ENCODE measurements around the gene CSNK1G3. TPM values are rescaled to one million over a fixed set of nuclear protein-coding genes. Genes with fewer than 3 reads are reported as not detected.

Gene CSNK1G3
- total and polyA plus RNA-seq, 2 of the 4 experiments (the other 2 are of a cell fraction), result 16.4 to 26.2 TPM

DNA sequence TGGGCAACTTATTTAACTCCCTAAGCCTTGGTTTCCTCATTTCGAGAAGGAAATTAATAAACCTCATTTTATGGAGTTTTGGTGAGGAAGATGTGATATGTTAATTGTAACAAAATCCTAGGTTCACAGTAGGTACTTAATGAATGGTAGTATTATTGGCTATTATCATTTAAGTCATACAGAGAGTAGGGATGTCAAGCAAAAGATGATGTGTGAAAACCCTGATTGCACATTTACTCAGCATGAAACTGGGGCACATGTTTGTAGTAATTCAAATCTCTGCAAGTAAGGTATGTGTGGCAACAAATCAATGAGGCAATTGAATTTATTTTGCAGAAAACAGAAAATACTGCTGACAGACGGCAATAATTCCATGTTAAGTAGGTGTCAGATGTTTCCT is 127.3 kb downstream of the CSNK1G3 start:
- H2BK5ac ChIP-seq (ENCODE audit: low read depth, low read length, poor library complexity, severe bottlenecking), result no peak overlapping the region
- H3K4ac ChIP-seq (ENCODE audit: low read depth, low read length), result no peak overlapping the region
- no peak overlapping the region for H2AFZ ChIP-seq (replicated peaks; ENCODE audit: low read length, poor library complexity)
- no peak overlapping the region for H2BK15ac ChIP-seq (ENCODE audit: low read depth, low read length)
- H4K91ac ChIP-seq (ENCODE audit: insufficient read depth, low read depth, low read length), result no peak overlapping the region
- no peaks in the 10 kb centered on the region for H3K9me1 ChIP-seq (ENCODE audit: insufficient read depth, low read length)
- H3K56ac ChIP-seq (ENCODE audit: extremely low read depth, insufficient read depth, low read length), result no peak overlapping the region
- no peak overlapping the region for H2BK20ac ChIP-seq (ENCODE audit: low read depth, low read length)
- no peaks in the 10 kb centered on the region for H3K4me1 ChIP-seq (ENCODE audit: control insufficient read depth, insufficient read depth, low read length)
- no peak overlapping the region for H3K14ac ChIP-seq (replicated peaks; ENCODE audit: low read depth, low read length)
- H3K4me3 ChIP-seq (ENCODE audit: insufficient read depth, low read depth, low read length), result no peak overlapping the region
- in situ Hi-C loops (cut with MboI; ENCODE audit: low sequenced_read_pairs), result no loop called here
- no peak overlapping the region for H2AK5ac ChIP-seq (ENCODE audit: low read depth, low read length)
- no peak overlapping the region for H3K9ac ChIP-seq (ENCODE audit: low read depth, low read length)
- H4K8ac ChIP-seq (ENCODE audit: low read depth in 2 of 2, low read length in 2 of 2), result no peak overlapping the region
- TF ChIP-seq RCOR1 (IDR thresholded peaks at IDR 0.05; ENCODE audit: insufficient replicate concordance, low read length), result no peak
- TF ChIP-seq NFE2L2 (IDR thresholded peaks at IDR 0.05; ENCODE audit: low read depth, low read length), result no peak
- no peak for TF ChIP-seq MXI1 (IDR thresholded peaks at IDR 0.05; ENCODE audit: borderline replicate concordance, low read depth, low read length)
- TF ChIP-seq, protein P1, sequence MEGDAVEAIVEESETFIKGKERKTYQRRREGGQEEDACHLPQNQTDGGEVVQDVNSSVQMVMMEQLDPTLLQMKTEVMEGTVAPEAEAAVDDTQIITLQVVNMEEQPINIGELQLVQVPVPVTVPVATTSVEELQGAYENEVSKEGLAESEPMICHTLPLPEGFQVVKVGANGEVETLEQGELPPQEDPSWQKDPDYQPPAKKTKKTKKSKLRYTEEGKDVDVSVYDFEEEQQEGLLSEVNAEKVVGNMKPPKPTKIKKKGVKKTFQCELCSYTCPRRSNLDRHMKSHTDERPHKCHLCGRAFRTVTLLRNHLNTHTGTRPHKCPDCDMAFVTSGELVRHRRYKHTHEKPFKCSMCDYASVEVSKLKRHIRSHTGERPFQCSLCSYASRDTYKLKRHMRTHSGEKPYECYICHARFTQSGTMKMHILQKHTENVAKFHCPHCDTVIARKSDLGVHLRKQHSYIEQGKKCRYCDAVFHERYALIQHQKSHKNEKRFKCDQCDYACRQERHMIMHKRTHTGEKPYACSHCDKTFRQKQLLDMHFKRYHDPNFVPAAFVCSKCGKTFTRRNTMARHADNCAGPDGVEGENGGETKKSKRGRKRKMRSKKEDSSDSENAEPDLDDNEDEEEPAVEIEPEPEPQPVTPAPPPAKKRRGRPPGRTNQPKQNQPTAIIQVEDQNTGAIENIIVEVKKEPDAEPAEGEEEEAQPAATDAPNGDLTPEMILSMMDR (conservative IDR thresholded peaks at IDR 0.05; ENCODE audit: low read depth, low read length), result no peak
- TF ChIP-seq MAFK (IDR thresholded peaks at IDR 0.05; ENCODE audit: low read depth, low read length), result no peak
- no peak for TF ChIP-seq FOS (IDR thresholded peaks at IDR 0.05; ENCODE audit: low read depth, low read length)
- no peak for TF ChIP-seq USF2 (IDR thresholded peaks at IDR 0.05; ENCODE audit: low read depth, low read length)
- no peak for TF ChIP-seq CHD1 (IDR thresholded peaks at IDR 0.05; ENCODE audit: low read depth, low read length)
- no peak for TF ChIP-seq POLR2A (IDR thresholded peaks at IDR 0.05; ENCODE audit: low read depth, low read length)
- no peak for TF ChIP-seq CEBPB (IDR thresholded peaks at IDR 0.05; ENCODE audit: low read depth, low read length)
- TF ChIP-seq BHLHE40 (IDR thresholded peaks at IDR 0.05; ENCODE audit: low read depth, low read length), result no peak
- TF ChIP-seq MAZ (IDR thresholded peaks at IDR 0.05; ENCODE audit: borderline replicate concordance, low read depth, low read length), result no peak
- TF ChIP-seq RFX5 (IDR thresholded peaks at IDR 0.05; ENCODE audit: low read depth, low read length), result no peak
- TF ChIP-seq SMC3 (IDR thresholded peaks at IDR 0.05; ENCODE audit: low read depth, low read length), result no peak
- TF ChIP-seq, protein P2, sequence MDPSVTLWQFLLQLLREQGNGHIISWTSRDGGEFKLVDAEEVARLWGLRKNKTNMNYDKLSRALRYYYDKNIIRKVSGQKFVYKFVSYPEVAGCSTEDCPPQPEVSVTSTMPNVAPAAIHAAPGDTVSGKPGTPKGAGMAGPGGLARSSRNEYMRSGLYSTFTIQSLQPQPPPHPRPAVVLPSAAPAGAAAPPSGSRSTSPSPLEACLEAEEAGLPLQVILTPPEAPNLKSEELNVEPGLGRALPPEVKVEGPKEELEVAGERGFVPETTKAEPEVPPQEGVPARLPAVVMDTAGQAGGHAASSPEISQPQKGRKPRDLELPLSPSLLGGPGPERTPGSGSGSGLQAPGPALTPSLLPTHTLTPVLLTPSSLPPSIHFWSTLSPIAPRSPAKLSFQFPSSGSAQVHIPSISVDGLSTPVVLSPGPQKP (IDR thresholded peaks at IDR 0.05; ENCODE audit: borderline replicate concordance, low read depth, low read length), result no peak
- TF ChIP-seq RAD21 (IDR thresholded peaks at IDR 0.05; ENCODE audit: low read length), result no peak
- no peaks in the 10 kb centered on the region; the same call in 1 of the 2 replicates for H3K27me3 ChIP-seq (ENCODE audit: control insufficient read depth, insufficient read depth, low read length)
- no peak overlapping the region for H2BK120ac ChIP-seq (ENCODE audit: low read depth, low read length)
- no peaks in the 10 kb centered on the region for H3K79me1 ChIP-seq (ENCODE audit: low read depth in 1 of 2, low read length in 2 of 2)
- CTCF ChIA-PET, result no interaction called here
- no peak overlapping the region for H3K18ac ChIP-seq (ENCODE audit: low read depth, low read length)
- no peak overlapping the region for H4K5ac ChIP-seq (ENCODE audit: low read depth, low read length)
- BruUV-seq (replicated peaks), result no TSS peak
- no peaks in the 10 kb centered on the region for H3K36me3 ChIP-seq (ENCODE audit: control insufficient read depth, insufficient read depth, low read length)
- no peaks in the 10 kb centered on the region; the same call in 1 of the 2 replicates for H3K9me3 ChIP-seq (ENCODE audit: control insufficient read depth, insufficient read depth, low read length)
- intact Hi-C loops (cut with micrococcal nuclease), result no loop called here
- H2AK9ac ChIP-seq (replicated peaks; ENCODE audit: low read depth, low read length, poor library complexity), result no peak overlapping the region
- ATAC-seq (ENCODE audit: low read depth) (no peak), DNase-seq (no peak)
- H4K20me1 ChIP-seq (ENCODE audit: insufficient read depth, low read length), result no peaks in the 10 kb centered on the region
- H3K23ac ChIP-seq (ENCODE audit: low read depth, low read length), result no peak overlapping the region
- dilution Hi-C loops (cut with HindIII; ENCODE audit: low sequenced_read_pairs, unreplicated experiment), result no loop called here
- H3K4me2 ChIP-seq (ENCODE audit: low read depth, low read length), result no peak overlapping the region
- WGBS, 2 experiments (ENCODE audit: extremely low coverage in 2 of 2, insufficient read length in 1 of 2), result no CpG with 5 or more reads among the region's 2 CpGs
- no peak overlapping the region for H3K27ac ChIP-seq (ENCODE audit: insufficient read depth, low read length)
- POLR2A ChIA-PET (ENCODE audit: unreplicated experiment), result no interaction called here

Measured in IMR-90 (cell line).